Esophagus muscularis mucosa (tissue), 4 donors: ENCODE measurements around the gene LGALS14. TPM values are rescaled to one million over a fixed set of nuclear protein-coding genes. Genes with fewer than 3 reads are reported as not detected.

Experiments
- DNase-seq: peaks from one replicate; pipeline ENCODE4 v3.0.0-alpha.2; 2017; ENCODE audit errors: extremely low spot score
- H3K27ac ChIP-seq, 4 donors: fragments of 200-600 bp; sonication (generic); replicated peaks in 1 of 4; 1 replicate in 3 of 4; 2 replicates in 1 of 4; pipeline ENCODE4 v1.5.1; 2016 to 2019; ENCODE audit warnings: mild to moderate bottlenecking in 1 of 4
- H3K27me3 ChIP-seq, 4 donors: fragments of 200-600 bp; sonication (generic); one replicate each; pipeline versions ENCODE4 v1.5.1 to v1.6.0; 2016 to 2019
- H3K36me3 ChIP-seq, 4 donors: fragments of 200-600 bp; sonication (generic); one replicate each; pipeline ENCODE4 v1.5.1; 2016 to 2019
- H3K4me1 ChIP-seq, 4 donors: fragments of 200-600 bp; sonication (generic); one replicate each; pipeline ENCODE4 v1.5.1; 2016 to 2019
- H3K4me3 ChIP-seq, 4 donors: fragments of 200-600 bp; sonication (generic); 1 replicate in 2 of 4; 2 replicates in 2 of 4; pipeline ENCODE4 v1.5.1; 2016 to 2019; ENCODE audit warnings: mild to moderate bottlenecking in 4 of 4, moderate library complexity in 1 of 4
- H3K9me3 ChIP-seq, 4 donors: fragments of 200-600 bp; sonication (generic); 1 replicate in 3 of 4; 2 replicates in 1 of 4; pipeline ENCODE4 v1.5.1; 2016 to 2019
- CTCF ChIP-seq, 3 experiments: fragments of 200-600 bp in 2 of 3; fragments of 450-650 bp in 1 of 3; sonication (generic) in 2 of 3; IDR thresholded peaks; one replicate each; pipeline ENCODE4 v1.5.1; 2017 to 2019; ENCODE audit warnings: antibody characterized with exemption in 3 of 3, mild to moderate bottlenecking in 2 of 3, moderate library complexity in 1 of 3
- EP300 ChIP-seq: sonication (generic); formaldehyde crosslinking; IDR thresholded peaks from one replicate; pipeline ENCODE4 v1.6.1; 2017; ENCODE audit warnings: antibody characterized with exemption
- POLR2A ChIP-seq: fragments of 450-650 bp; IDR thresholded peaks from one replicate; pipeline ENCODE4 v1.6.1; 2017; ENCODE audit warnings: antibody characterized with exemption, moderate library complexity, mild to moderate bottlenecking, low read depth
- POLR2AphosphoS5 ChIP-seq, 2 donors: sonication (generic); formaldehyde crosslinking; IDR thresholded peaks; one replicate each; pipeline ENCODE4 v1.6.1; 2017; ENCODE audit warnings: antibody characterized with exemption in 2 of 2
- whole genome bisulfite sequencing: methylation state at CpG from one replicate; pipeline ENCODE4 v1.1.5; 2018; 5-methylcytosine and 5-hydroxymethylcytosine counted together
- intact Hi-C: fragments of 100-400 bp; cut with DNase I; formaldehyde crosslinking; loops from one replicate; pipeline ENCODE4 v1.15.1; 2023
- total RNA-seq, 4 donors: library from RNA; depleted of rRNA; stranded (reverse); fragments of >200 nt; gene quantifications; one replicate each; pipeline versions ENCODE4 v1.1.0 to v1.2.1, GENCODE V29; 2016

Gene LGALS14
- total RNA-seq, 4 donors from 2014 or later, result not detected

GRCh38 chr19:39698535-39698934 lies 5.7 kb upstream of the LGALS14 start:
- Histone ChIP-seq H3K4me1 (no peaks in the 10 kb centered on the region), H3K36me3 (no peaks in the 10 kb centered on the region), H3K4me3 (no peak overlapping the region), H3K27ac (no peak overlapping the region), H3K9me3 (no peaks in the 10 kb centered on the region), H3K27me3 (peaks cover 0 to 34% (median 0%) of the 10 kb centered on the region in 4 donors)
- intact Hi-C loops, result no loop called here
- DNase-seq, result no peak
- TF ChIP-seq EP300 (no peak), CTCF (IDR thresholded peaks at IDR 0.05) (no peak), POLR2A (no peak), POLR2AphosphoS5 (IDR thresholded peaks at IDR 0.05) (no peak)

GRCh38 chr19:39701291-39701690 lies 3.0 kb upstream of the LGALS14 start:
- Histone ChIP-seq H3K4me3 (no peak overlapping the region), H3K9me3 (no peaks in the 10 kb centered on the region), H3K4me1 (no peaks in the 10 kb centered on the region), H3K27ac (no peak overlapping the region), H3K27me3 (peaks cover 0 to 26% (median 0%) of the 10 kb centered on the region in 4 donors), H3K36me3 (no peaks in the 10 kb centered on the region)
- WGBS, result 71% methylated on average over 5 of the region's 5 CpGs
- no peak for DNase-seq
- intact Hi-C loops, result no loop called here
- TF ChIP-seq CTCF (IDR thresholded peaks at IDR 0.05) (no peak), EP300 (no peak), POLR2AphosphoS5 (IDR thresholded peaks at IDR 0.05) (no peak), POLR2A (no peak)

GRCh38 chr19:39705578-39706188 lies 1.4 kb downstream of the LGALS14 start:
- 66% methylated on average over 8 of the region's 8 CpGs for WGBS
- no peak for DNase-seq
- H3K9me3 ChIP-seq, result no peaks in the 10 kb centered on the region
- no peak overlapping the region for H3K4me3 ChIP-seq
- TF ChIP-seq CTCF (IDR thresholded peaks at IDR 0.05) (no peak), EP300 (no peak), POLR2A (no peak), POLR2AphosphoS5 (IDR thresholded peaks at IDR 0.05) (no peak)
- H3K27ac ChIP-seq, result no peak overlapping the region
- no peaks in the 10 kb centered on the region for H3K4me1 ChIP-seq
- intact Hi-C loops, result no loop called here
- H3K27me3 ChIP-seq, result peaks cover 0 to 11% (median 0%) of the 10 kb centered on the region in 4 donors
- H3K36me3 ChIP-seq, result no peaks in the 10 kb centered on the region

GRCh38 chr19:39708594-39708993 lies 4.3 kb downstream of the LGALS14 start:
- no peak for DNase-seq
- no peak overlapping the region for H3K4me3 ChIP-seq
- 81% methylated on average over 6 of the region's 6 CpGs for WGBS
- no peak overlapping the region for H3K27ac ChIP-seq
- intact Hi-C loops, result no loop called here
- no peaks in the 10 kb centered on the region for H3K9me3 ChIP-seq
- H3K27me3 ChIP-seq, result no peaks in the 10 kb centered on the region
- no peaks in the 10 kb centered on the region for H3K36me3 ChIP-seq
- TF ChIP-seq POLR2A (no peak), POLR2AphosphoS5 (IDR thresholded peaks at IDR 0.05) (no peak), CTCF (IDR thresholded peaks at IDR 0.05) (no peak), EP300 (no peak)
- no peaks in the 10 kb centered on the region for H3K4me1 ChIP-seq
